H9 (cell line): ENCODE results near the gene RSU1. TPM values are rescaled to one million over a fixed set of nuclear protein-coding genes. Genes with fewer than 3 reads are reported as not detected.

ENCODE experiments used
- DNase-seq: peaks from one replicate; pipeline ENCODE4 v3.0.0-alpha.2; 2017
- H2AFZ ChIP-seq: one replicate; pipeline ENCODE4 v1.6.1; 2013; ENCODE audit warnings: mild to moderate bottlenecking, low read length, control low read depth, moderate library complexity
- H2AK5ac ChIP-seq: 2 replicates; pipeline ENCODE4 v1.6.1; 2013; ENCODE audit warnings: low read length, control low read depth, mixed read lengths; ENCODE audit not compliant: insufficient read length
- H2BK120ac ChIP-seq: one replicate; pipeline ENCODE4 v1.6.1; 2013; ENCODE audit warnings: low read depth, mild to moderate bottlenecking, low read length, control low read depth, inconsistent platforms; ENCODE audit not compliant: poor library complexity, severe bottlenecking
- H2BK12ac ChIP-seq: 2 replicates; pipeline ENCODE4 v1.6.1; 2013; ENCODE audit warnings: low read length, control low read depth, mixed read lengths, low read depth; ENCODE audit not compliant: insufficient read length
- H2BK15ac ChIP-seq: 2 replicates; pipeline ENCODE4 v1.6.1; 2013; ENCODE audit warnings: low read depth, low read length, control low read depth
- H2BK20ac ChIP-seq: one replicate; pipeline ENCODE4 v1.6.1; 2013; ENCODE audit warnings: low read depth, mild to moderate bottlenecking, low read length, control low read depth, inconsistent platforms; ENCODE audit not compliant: poor library complexity, severe bottlenecking
- H2BK5ac ChIP-seq: 2 replicates; pipeline ENCODE4 v1.6.1; 2013; ENCODE audit warnings: low read length, control low read depth, mixed read lengths; ENCODE audit not compliant: insufficient read length
- H3K14ac ChIP-seq: 2 replicates; pipeline ENCODE4 v1.6.1; 2013; ENCODE audit warnings: low read length, control low read depth; ENCODE audit not compliant: insufficient read depth
- H3K18ac ChIP-seq: 2 replicates; pipeline ENCODE4 v1.6.1; 2013; ENCODE audit warnings: low read depth, mild to moderate bottlenecking, mixed read lengths, low read length, control low read depth; ENCODE audit not compliant: insufficient read length
- H3K23ac ChIP-seq: 2 replicates; pipeline ENCODE4 v1.6.1; 2013; ENCODE audit warnings: low read length, control low read depth, mixed read lengths, low read depth; ENCODE audit not compliant: insufficient read length
- H3K23me2 ChIP-seq: 2 replicates; pipeline ENCODE4 v1.6.1; 2013; ENCODE audit warnings: low read depth, mild to moderate bottlenecking, mixed read lengths, low read length, control low read depth; ENCODE audit not compliant: insufficient read length, poor library complexity, severe bottlenecking
- H3K27ac ChIP-seq: 2 replicates; pipeline ENCODE4 v1.5.1; 2013; ENCODE audit warnings: low read length, control low read depth, mixed read lengths, low read depth; ENCODE audit not compliant: insufficient read length
- H3K27me3 ChIP-seq: 2 replicates; pipeline ENCODE4 v1.6.1; 2013; ENCODE audit warnings: low read length, control low read depth, inconsistent platforms; ENCODE audit not compliant: insufficient read depth
- H3K4ac ChIP-seq: 2 replicates; pipeline ENCODE4 v1.6.1; 2013; ENCODE audit warnings: low read depth, mild to moderate bottlenecking, control low read depth, inconsistent platforms, low read length, moderate library complexity
- H3K4me1 ChIP-seq: 2 replicates; pipeline ENCODE4 v1.6.1; 2013; ENCODE audit warnings: low read length, control low read depth, inconsistent platforms; ENCODE audit not compliant: insufficient read depth
- H3K4me2 ChIP-seq: 2 replicates; pipeline ENCODE4 v1.6.1; 2013; ENCODE audit warnings: low read length, control low read depth, mixed read lengths; ENCODE audit not compliant: insufficient read length, insufficient read depth
- H3K56ac ChIP-seq: 2 replicates; pipeline ENCODE4 v1.6.1; 2013; ENCODE audit warnings: low read depth, mild to moderate bottlenecking, mixed read lengths, low read length, control low read depth; ENCODE audit not compliant: insufficient read length
- H3K79me1 ChIP-seq: 2 replicates; pipeline ENCODE4 v1.6.1; 2013; ENCODE audit warnings: low read depth, mild to moderate bottlenecking, moderate library complexity, low read length, control low read depth, inconsistent platforms; ENCODE audit not compliant: insufficient read depth, poor library complexity, severe bottlenecking
- H3K79me2 ChIP-seq: 2 replicates; pipeline ENCODE4 v1.6.1; 2013; ENCODE audit warnings: low read length, control low read depth, inconsistent platforms; ENCODE audit not compliant: insufficient read depth
- H3K9ac ChIP-seq: 2 replicates; pipeline ENCODE4 v1.6.1; 2013; ENCODE audit warnings: low read length, control low read depth, mixed read lengths; ENCODE audit not compliant: insufficient read length; ENCODE audit errors: extremely low read depth
- H3K9me3 ChIP-seq: one replicate; pipeline ENCODE4 v1.6.1; 2013; ENCODE audit warnings: low read depth, low read length, inconsistent platforms; ENCODE audit not compliant: control insufficient read depth
- H3T11ph ChIP-seq: one replicate; pipeline ENCODE4 v1.6.1; 2013; ENCODE audit warnings: mild to moderate bottlenecking, low read length, control low read depth, inconsistent platforms
- H4K20me1 ChIP-seq: one replicate; pipeline ENCODE4 v1.6.1; 2013; ENCODE audit not compliant: control insufficient read depth, insufficient read length, insufficient read depth
- H4K5ac ChIP-seq: 2 replicates; pipeline ENCODE4 v1.6.1; 2013; ENCODE audit warnings: low read depth, mild to moderate bottlenecking, mixed read lengths, low read length, control low read depth; ENCODE audit not compliant: insufficient read length
- H4K8ac ChIP-seq: replicated peaks from 2 replicates; pipeline ENCODE4 v1.6.1; 2013; ENCODE audit warnings: low read length, control low read depth, mixed read lengths, low read depth; ENCODE audit not compliant: insufficient read length
- H4K91ac ChIP-seq: 2 replicates; pipeline ENCODE4 v1.6.1; 2013; ENCODE audit warnings: low read depth, mild to moderate bottlenecking, moderate library complexity, mixed read lengths, low read length, control low read depth; ENCODE audit not compliant: insufficient read length
- H3K27ac Mint-ChIP-seq, 3 experiments: 2 replicates in 2 of 3; 3 replicates in 1 of 3; pipeline ENCODE4 v1.8.0; 2020 to 2021; ENCODE audit warnings: mixed read lengths in 3 of 3, mild to moderate bottlenecking in 1 of 3, moderate library complexity in 1 of 3
- H3K27me3 Mint-ChIP-seq: 2 replicates; pipeline ENCODE4 v1.8.0; 2021; ENCODE audit warnings: low read depth, mild to moderate bottlenecking, moderate library complexity, mixed read lengths
- H3K36me3 Mint-ChIP-seq, 3 experiments: 2 replicates in 2 of 3; 3 replicates in 1 of 3; pipeline ENCODE4 v1.8.0; 2020 to 2021; ENCODE audit warnings: low read depth in 3 of 3, mixed read lengths in 3 of 3; ENCODE audit not compliant: insufficient read depth in 1 of 3
- H3K4me1 Mint-ChIP-seq, 2 experiments: 2 replicates each; pipeline ENCODE4 v1.8.0; 2020; ENCODE audit warnings: mixed read lengths in 2 of 2
- H3K4me3 Mint-ChIP-seq, 2 experiments: 2 replicates in 1 of 2; 3 replicates in 1 of 2; pipeline ENCODE4 v1.8.0; 2020 to 2021; ENCODE audit warnings: mild to moderate bottlenecking in 2 of 2, mixed read lengths in 2 of 2, moderate library complexity in 1 of 2
- H3K9me3 Mint-ChIP-seq, 2 experiments: 2 replicates in 1 of 2; 3 replicates in 1 of 2; pipeline ENCODE4 v1.8.0; 2020; ENCODE audit warnings: mild to moderate bottlenecking in 2 of 2, mixed read lengths in 2 of 2, moderate library complexity in 1 of 2
- WGBS: extraction: QIAGEN DNeasy Blood & Tissue Kit; methylation state at CpG from one replicate; pipeline ENCODE4 v1.1.7; 2013; ENCODE audit warnings: missing lambda C conversion rate, low lambda C conversion rate, mixed read lengths; ENCODE audit not compliant: insufficient read length; ENCODE audit errors: extremely low coverage; 5-methylcytosine and 5-hydroxymethylcytosine counted together
- total RNA-seq: library from RNA; stranded (reverse); gene quantifications from 2 replicates; pipeline ENCODE4 v1.2.1, GENCODE V29; 2021
- TF ChIP-seq, protein P1 (sequence below): fragments of 200-600 bp; sonication (generic); conservative IDR thresholded peaks from 3 replicates; pipeline ENCODE4 v1.8.0; 2021; ENCODE audit warnings: antibody characterized with exemption, mild to moderate bottlenecking

RSU1 gene
- total RNA-seq, 1 experiment from 2014 or later: 59.4 TPM

- Histone ChIP-seq H2BK5ac (no peak overlapping the region), H2AK5ac (no peak overlapping the region), H3T11ph (no peak overlapping the region), H3K27me3 (no peaks in the 10 kb centered on the region), H3K23ac (no peak overlapping the region), H4K20me1 (no peaks in the 10 kb centered on the region), H2BK12ac (no peak overlapping the region), H3K9me3 (no peaks in the 10 kb centered on the region), H3K23me2 (no peaks in the 10 kb centered on the region), H2BK120ac (no peak overlapping the region), H3K14ac (no peak overlapping the region), H3K9ac (no peak overlapping the region), H3K56ac (no peak overlapping the region), H3K79me1 (no peaks in the 10 kb centered on the region), H2AFZ (no peak overlapping the region), H3K4ac (no peak overlapping the region), H3K79me2 (no peaks in the 10 kb centered on the region), H3K4me1 (no peaks in the 10 kb centered on the region), H2BK20ac (no peak overlapping the region), H3K18ac (no peak overlapping the region), H2BK15ac (no peak overlapping the region), H3K4me2 (no peak overlapping the region), H4K5ac (no peak overlapping the region), H4K8ac (no peak overlapping the region), H4K91ac (no peak overlapping the region), H3K27ac (no peak overlapping the region)
- WGBS: no CpG with 5 or more reads among the region's 9 CpGs
- Mint-ChIP-seq H3K36me3 (no peaks in the 10 kb centered on the region), H3K27me3 (no peaks in the 10 kb centered on the region; the same call in 1 of the 2 replicates), H3K4me1 (peaks cover 3 to 9% of the 10 kb centered on the region in 2 experiments; a peak in 3 of 4 replicates), H3K9me3 (peaks cover 3 to 6% of the 10 kb centered on the region in 2 experiments; a peak in 2 of 5 replicates), H3K4me3 (no peak overlapping the region), H3K27ac (peak overlapping the region in 1 of 3 experiments; percentile 66; a peak in 1 of 7 replicates)
- TF ChIP-seq, protein P1, sequence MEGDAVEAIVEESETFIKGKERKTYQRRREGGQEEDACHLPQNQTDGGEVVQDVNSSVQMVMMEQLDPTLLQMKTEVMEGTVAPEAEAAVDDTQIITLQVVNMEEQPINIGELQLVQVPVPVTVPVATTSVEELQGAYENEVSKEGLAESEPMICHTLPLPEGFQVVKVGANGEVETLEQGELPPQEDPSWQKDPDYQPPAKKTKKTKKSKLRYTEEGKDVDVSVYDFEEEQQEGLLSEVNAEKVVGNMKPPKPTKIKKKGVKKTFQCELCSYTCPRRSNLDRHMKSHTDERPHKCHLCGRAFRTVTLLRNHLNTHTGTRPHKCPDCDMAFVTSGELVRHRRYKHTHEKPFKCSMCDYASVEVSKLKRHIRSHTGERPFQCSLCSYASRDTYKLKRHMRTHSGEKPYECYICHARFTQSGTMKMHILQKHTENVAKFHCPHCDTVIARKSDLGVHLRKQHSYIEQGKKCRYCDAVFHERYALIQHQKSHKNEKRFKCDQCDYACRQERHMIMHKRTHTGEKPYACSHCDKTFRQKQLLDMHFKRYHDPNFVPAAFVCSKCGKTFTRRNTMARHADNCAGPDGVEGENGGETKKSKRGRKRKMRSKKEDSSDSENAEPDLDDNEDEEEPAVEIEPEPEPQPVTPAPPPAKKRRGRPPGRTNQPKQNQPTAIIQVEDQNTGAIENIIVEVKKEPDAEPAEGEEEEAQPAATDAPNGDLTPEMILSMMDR: no peak
- no peak for DNase-seq
These were observed 11.5 kb upstream of the RSU1 start for GRCh38 chr10:16828701-16829175.
